ENCODE results near the gene MRPS35. TPM values are rescaled to one million over a fixed set of nuclear protein-coding genes. Genes with fewer than 3 reads are reported as not detected.
A peak's percentile ranks its signal among the peaks of the same experiment; 100 is the strongest.

MRPS35 gene
- total and polyA plus RNA-seq, 2 experiments from 2014 or later = 67.4 to 88.1 TPM

DNA sequence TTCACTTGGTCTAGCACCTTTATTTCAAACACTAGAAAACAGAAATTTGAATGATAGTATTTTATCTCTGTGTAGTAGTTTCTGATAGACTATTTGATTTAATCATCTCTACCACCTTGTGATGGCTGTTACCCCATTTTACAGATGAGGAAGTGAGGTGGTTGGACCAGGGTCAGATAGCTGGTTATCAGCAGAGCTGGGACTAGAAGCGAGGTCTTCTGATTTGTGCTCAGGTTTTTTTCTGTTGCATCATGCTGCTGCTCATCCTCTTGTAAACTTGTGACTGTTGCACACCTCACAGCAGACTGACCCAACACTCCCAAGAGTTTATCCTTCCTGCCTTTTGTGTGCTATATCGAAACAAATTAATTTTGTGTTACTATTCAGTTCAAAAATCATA is 79.5 kb downstream of the MRPS35 start:
- H3K9me3 ChIP-seq (ENCODE audit: low read depth) = no peaks in the 10 kb centered on the region
- no peak overlapping the region for H3K4me3 ChIP-seq
- 98% methylated on average over 2 of the region's 2 CpGs for WGBS (ENCODE audit: low lambda C conversion rate, missing lambda C conversion rate)
- H4K20me1 ChIP-seq (ENCODE audit: insufficient read depth, poor library complexity, severe bottlenecking) = peaks cover 3% of the 10 kb centered on the region
- H3K9me2 ChIP-seq (replicated peaks; ENCODE audit: insufficient read depth) = no peaks in the 10 kb centered on the region
- H3K36me3 ChIP-seq (replicated peaks; ENCODE audit: insufficient read depth, low read depth) = no peaks in the 10 kb centered on the region
- DNase-seq (ENCODE audit: low spot score) = no peak
- H3K4me2 ChIP-seq = no peak overlapping the region
- H2AFZ ChIP-seq = no peak overlapping the region
- peaks cover 51% of the 10 kb centered on the region for H3K79me2 ChIP-seq
- no peaks in the 10 kb centered on the region for H3K27me3 ChIP-seq
- H3K27ac ChIP-seq = no peak overlapping the region
- H3K4me1 ChIP-seq (ENCODE audit: insufficient read depth) = no peaks in the 10 kb centered on the region
- TF ChIP-seq EZH2phosphoT487 (IDR thresholded peaks at IDR 0.05; ENCODE audit: low read depth, severe bottlenecking, unreplicated experiment) = no peak
- TF ChIP-seq EZH2 (IDR thresholded peaks at IDR 0.05; ENCODE audit: borderline replicate concordance) = no peak
- TF ChIP-seq, protein P1, sequence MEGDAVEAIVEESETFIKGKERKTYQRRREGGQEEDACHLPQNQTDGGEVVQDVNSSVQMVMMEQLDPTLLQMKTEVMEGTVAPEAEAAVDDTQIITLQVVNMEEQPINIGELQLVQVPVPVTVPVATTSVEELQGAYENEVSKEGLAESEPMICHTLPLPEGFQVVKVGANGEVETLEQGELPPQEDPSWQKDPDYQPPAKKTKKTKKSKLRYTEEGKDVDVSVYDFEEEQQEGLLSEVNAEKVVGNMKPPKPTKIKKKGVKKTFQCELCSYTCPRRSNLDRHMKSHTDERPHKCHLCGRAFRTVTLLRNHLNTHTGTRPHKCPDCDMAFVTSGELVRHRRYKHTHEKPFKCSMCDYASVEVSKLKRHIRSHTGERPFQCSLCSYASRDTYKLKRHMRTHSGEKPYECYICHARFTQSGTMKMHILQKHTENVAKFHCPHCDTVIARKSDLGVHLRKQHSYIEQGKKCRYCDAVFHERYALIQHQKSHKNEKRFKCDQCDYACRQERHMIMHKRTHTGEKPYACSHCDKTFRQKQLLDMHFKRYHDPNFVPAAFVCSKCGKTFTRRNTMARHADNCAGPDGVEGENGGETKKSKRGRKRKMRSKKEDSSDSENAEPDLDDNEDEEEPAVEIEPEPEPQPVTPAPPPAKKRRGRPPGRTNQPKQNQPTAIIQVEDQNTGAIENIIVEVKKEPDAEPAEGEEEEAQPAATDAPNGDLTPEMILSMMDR (IDR thresholded peaks at IDR 0.05; ENCODE audit: poor library complexity) = no peak

DNA sequence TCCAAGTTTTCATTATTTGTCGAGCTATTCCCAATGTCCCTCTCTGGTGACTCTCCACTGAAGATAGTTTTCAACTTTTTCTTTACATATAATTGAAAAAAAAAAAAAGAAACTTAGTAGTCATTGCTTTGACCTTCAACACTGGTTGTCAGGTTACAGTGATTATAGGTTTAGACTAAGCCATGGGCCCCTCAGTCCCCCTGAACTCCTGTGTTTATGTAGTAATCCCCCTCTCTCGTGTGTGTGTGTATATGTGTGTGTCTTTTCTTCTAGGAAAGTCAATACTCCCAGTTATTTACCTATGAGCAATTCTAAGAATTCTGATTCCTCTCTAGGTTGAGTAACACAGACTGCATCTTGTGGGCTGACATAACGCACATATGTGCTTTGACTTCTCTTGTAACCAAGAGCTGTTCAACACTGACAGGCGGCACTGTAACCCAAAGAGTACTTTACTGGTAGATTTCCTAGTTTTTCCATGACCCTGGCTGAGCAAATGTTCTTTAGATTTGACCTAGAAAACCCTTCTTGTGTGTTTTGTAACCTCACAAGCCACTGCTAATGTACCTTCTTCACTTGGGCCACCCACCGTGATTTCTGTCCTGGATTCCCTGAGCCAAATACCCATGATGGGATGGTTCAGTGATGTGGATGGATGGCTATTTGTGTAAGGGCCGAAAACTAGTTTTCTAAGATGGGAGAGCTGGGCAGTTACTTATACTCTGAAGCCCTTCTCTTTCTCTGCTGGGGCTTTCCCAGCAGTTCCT is 84.4 kb downstream of the MRPS35 start:
- H4K20me1 ChIP-seq (ENCODE audit: insufficient read depth, poor library complexity, severe bottlenecking) = no peaks in the 10 kb centered on the region
- H3K27ac ChIP-seq = peak overlapping the region; percentile 14
- no peaks in the 10 kb centered on the region for H3K4me1 ChIP-seq (ENCODE audit: insufficient read depth)
- 77% methylated on average over 6 of the region's 6 CpGs for WGBS (ENCODE audit: low lambda C conversion rate, missing lambda C conversion rate)
- no peak overlapping the region for H2AFZ ChIP-seq
- peaks cover 7% of the 10 kb centered on the region for H3K79me2 ChIP-seq
- no peaks in the 10 kb centered on the region for H3K27me3 ChIP-seq
- no peak for TF ChIP-seq EZH2phosphoT487 (IDR thresholded peaks at IDR 0.05; ENCODE audit: low read depth, severe bottlenecking, unreplicated experiment)
- TF ChIP-seq, protein P1 (IDR thresholded peaks at IDR 0.05; ENCODE audit: poor library complexity) = no peak
- TF ChIP-seq EZH2 (IDR thresholded peaks at IDR 0.05; ENCODE audit: borderline replicate concordance) = no peak
- no peaks in the 10 kb centered on the region for H3K36me3 ChIP-seq (replicated peaks; ENCODE audit: insufficient read depth, low read depth)
- H3K9me3 ChIP-seq (ENCODE audit: low read depth) = no peaks in the 10 kb centered on the region
- no peak overlapping the region for H3K4me3 ChIP-seq
- no peaks in the 10 kb centered on the region for H3K9me2 ChIP-seq (replicated peaks; ENCODE audit: insufficient read depth)
- H3K4me2 ChIP-seq = no peak overlapping the region
- no peak for DNase-seq (ENCODE audit: low spot score)

DNA sequence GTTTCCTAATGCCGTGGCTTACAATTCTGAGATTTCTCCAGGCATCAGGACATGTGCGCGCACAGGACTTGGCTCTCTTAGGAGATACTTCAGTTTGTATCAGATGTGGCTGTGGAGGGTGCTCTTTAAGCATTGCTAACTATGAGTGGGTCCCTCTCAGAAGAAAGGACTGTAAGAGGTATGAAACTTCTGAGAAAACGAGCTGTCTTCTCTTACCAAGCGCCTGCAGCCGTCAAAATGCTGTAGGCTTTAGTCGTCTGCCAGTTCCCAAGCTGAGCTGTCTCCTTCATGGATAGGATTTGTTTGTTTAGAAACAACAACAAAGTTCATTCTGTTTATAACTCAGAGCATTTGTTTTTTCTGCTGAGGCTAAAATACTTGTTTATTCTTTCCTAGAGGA is 85.5 kb downstream of the MRPS35 start:
- no peaks in the 10 kb centered on the region for H3K36me3 ChIP-seq (replicated peaks; ENCODE audit: insufficient read depth, low read depth)
- H3K4me1 ChIP-seq (ENCODE audit: insufficient read depth) = no peaks in the 10 kb centered on the region
- TF ChIP-seq EZH2phosphoT487 (IDR thresholded peaks at IDR 0.05; ENCODE audit: low read depth, severe bottlenecking, unreplicated experiment) (no peak), EZH2 (IDR thresholded peaks at IDR 0.05; ENCODE audit: borderline replicate concordance) (no peak)
- TF ChIP-seq, protein P1 (IDR thresholded peaks at IDR 0.05; ENCODE audit: poor library complexity) = no peak
- WGBS (ENCODE audit: low lambda C conversion rate, missing lambda C conversion rate) = 85% methylated on average over 7 of the region's 7 CpGs
- H3K27ac ChIP-seq = no peak overlapping the region
- H3K4me2 ChIP-seq = no peak overlapping the region
- H3K9me2 ChIP-seq (replicated peaks; ENCODE audit: insufficient read depth) = no peaks in the 10 kb centered on the region
- H3K27me3 ChIP-seq = no peaks in the 10 kb centered on the region
- no peak overlapping the region for H3K4me3 ChIP-seq
- no peaks in the 10 kb centered on the region for H3K79me2 ChIP-seq
- H3K9me3 ChIP-seq (ENCODE audit: low read depth) = no peaks in the 10 kb centered on the region
- no peak overlapping the region for H2AFZ ChIP-seq
- no peak for DNase-seq (ENCODE audit: low spot score)
- H4K20me1 ChIP-seq (ENCODE audit: insufficient read depth, poor library complexity, severe bottlenecking) = no peaks in the 10 kb centered on the region

Data from hepatocyte (in vitro differentiated cells).